GM10248 (cell line): Measurements from ENCODE around the gene SOHLH2.

ENCODE experiments used
- CTCF ChIA-PET: fragments of 300-600 bp; sonication (Branson Sonifier 250); formaldehyde crosslinking; extraction: SDS; loops from one replicate; lab custom pipeline; 2021; ENCODE audit warnings: antibody characterized with exemption; lab: Yijun Ruan, JAX
- POLR2A ChIA-PET: fragments of 350-650 bp; sonication (Branson Sonifier 250); formaldehyde crosslinking; extraction: SDS; loops from one replicate; lab custom pipeline; 2020; ENCODE audit warnings: antibody characterized with exemption; lab: Yijun Ruan, JAX
- DNase-seq: peaks from one replicate; pipeline ENCODE4 v3.0.0; 2012; ENCODE audit errors: extremely low spot score
- CTCF ChIP-seq: IDR thresholded peaks from 2 replicates; pipeline ENCODE4 v1.5.1; 2012; ENCODE audit warnings: mild to moderate bottlenecking, low read depth; ENCODE audit errors: extremely low read depth, missing control alignments, control extremely low read depth

Gene SOHLH2

DNA sequence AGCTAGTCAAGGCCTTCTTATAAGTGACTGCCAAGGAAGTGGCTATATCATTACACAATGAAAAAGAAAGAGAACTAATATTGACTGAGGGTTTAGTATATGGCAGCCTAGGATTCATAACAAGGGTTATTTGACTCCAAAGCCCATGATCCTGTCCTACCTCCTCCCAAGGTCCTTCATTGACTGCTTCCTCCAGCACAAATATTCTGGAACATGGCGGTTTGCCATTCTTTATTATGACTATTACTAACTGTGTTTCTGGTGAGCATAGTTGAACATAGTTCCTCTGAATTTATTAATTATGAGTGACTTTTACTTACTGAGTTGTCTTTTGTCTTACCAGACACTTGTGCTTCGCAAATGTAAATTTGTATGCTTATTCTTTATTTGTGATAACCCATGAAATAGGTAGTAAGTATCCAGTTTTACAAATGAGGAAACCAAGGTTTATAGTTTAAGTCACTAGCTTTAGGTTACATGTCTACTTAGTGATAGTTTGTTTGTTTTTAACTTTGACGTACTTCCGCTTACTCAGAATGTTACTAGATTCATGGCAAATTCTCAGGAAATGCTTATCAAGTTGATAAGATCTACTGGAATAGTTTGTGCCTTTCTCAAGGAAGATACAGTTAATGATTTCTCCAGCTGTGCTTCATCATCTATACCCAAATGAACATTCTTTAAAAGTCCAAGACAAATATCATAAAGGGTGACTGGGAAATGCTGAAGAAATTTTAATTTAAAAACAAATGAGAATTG lies 67.7 kb downstream of the SOHLH2 start:
- DNase-seq = no peak
- POLR2A ChIA-PET = no interaction called here
- TF ChIP-seq CTCF = no peak
- CTCF ChIA-PET = interaction anchor here (1.2 to 1.4 kb wide), 2 partner anchors 9 to 111 kb away, joined by 3 read pairs; no protein-coding TSS in a partner anchor

DNA sequence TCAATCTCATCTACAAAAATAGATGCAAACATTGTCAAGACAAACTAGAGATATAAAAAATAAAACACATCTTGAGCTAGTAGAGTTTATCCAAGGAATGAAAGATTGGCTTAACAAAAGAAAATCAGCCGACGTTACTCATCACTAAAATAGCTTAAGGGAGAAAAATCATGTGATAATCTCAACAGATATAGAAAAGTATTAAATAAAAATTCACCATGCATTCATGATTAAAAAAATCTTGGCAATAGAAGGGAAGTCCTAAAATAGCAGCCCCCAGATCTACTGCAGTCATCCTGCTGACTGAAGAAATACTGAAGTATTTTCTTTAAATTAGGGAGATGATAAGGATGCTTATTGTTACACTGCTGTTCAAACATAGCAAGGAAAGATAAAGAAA lies 70.6 kb downstream of the SOHLH2 start:
- ChIA-PET POLR2A (no interaction called here), CTCF (no interaction called here)
- no peak for TF ChIP-seq CTCF
- no peak for DNase-seq

- no peak for DNase-seq
- TF ChIP-seq CTCF = no peak
- POLR2A ChIA-PET = no interaction called here
- CTCF ChIA-PET = no interaction called here
These were observed 71.6 kb downstream of the SOHLH2 start for GRCh38 chr13:36142735-36143134.

- ChIA-PET CTCF (no interaction called here), POLR2A (no interaction called here)
- no peak for TF ChIP-seq CTCF
- DNase-seq = no peak
These were observed 78.5 kb downstream of the SOHLH2 start for GRCh38 chr13:36135876-36136275.

- TF ChIP-seq CTCF = no peak
- ChIA-PET POLR2A (no interaction called here), CTCF (no interaction called here)
These were observed 79.7 kb downstream of the SOHLH2 start for GRCh38 chr13:36134632-36135031.

DNA sequence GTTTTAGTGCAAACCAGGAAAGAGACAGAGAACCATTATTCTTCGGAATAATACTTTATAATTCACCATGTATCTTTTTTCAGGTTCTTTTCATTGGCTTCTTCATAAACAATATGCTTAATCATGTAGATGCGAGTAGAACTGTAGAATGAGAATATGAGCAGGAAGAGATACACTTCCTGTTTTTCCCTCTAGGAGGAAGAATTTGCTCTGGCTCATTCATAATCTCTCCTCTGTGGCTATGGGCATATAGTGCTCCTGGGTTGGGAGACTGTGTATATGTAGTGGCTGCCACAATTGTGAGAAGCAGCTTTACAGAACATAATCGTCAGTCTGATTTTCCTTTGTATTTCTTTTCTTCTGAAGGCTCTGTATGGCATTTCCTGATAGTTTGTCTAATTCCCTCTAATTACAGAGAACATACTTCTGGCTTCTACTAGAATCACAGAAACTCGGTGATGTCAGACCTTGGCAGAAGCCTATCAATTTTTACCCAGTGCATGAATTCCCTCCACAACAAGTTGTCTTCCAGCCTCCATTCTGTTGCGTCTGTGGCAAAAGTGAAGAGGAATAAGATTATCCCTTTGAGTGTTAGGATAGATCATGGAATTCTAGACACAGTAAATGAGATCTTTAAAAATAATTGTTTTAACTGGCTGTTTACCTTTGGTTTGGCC lies 80.3 kb downstream of the SOHLH2 start:
- POLR2A ChIA-PET = no interaction called here

More at GRCh38 chr13:36134632-36135031, 79.7 kb downstream of the SOHLH2 start:
- no peak for DNase-seq

More for the DNA sequence above, 80.3 kb downstream of the SOHLH2 start:
- no peak for TF ChIP-seq CTCF
- CTCF ChIA-PET = no interaction called here
- DNase-seq = no peak
